Muscle layer of duodenum (tissue), 2 donors: Measurements from ENCODE around the gene BAG3.
"Not testable (repeated sequence)": the region's sequence is repeated elsewhere in the genome, so short reads cannot be mapped to it uniquely, and the experiment has no call there.

Experiments
- H3K27ac ChIP-seq: one replicate; pipeline ENCODE4 v1.7.0; 2013; ENCODE audit warnings: mild to moderate bottlenecking, low read length
- H3K27me3 ChIP-seq: one replicate; pipeline ENCODE4 v1.7.0; 2013; ENCODE audit warnings: low read depth, mild to moderate bottlenecking, control low read depth, low read length
- H3K36me3 ChIP-seq, 2 donors: one replicate each; pipeline ENCODE4 v1.7.0; 2013; ENCODE audit warnings: low read length in 2 of 2, control low read depth in 1 of 2, mild to moderate bottlenecking in 1 of 2; ENCODE audit not compliant: insufficient read depth in 2 of 2, control insufficient read depth in 1 of 2
- H3K4me1 ChIP-seq, 2 donors: one replicate each; pipeline ENCODE4 v1.7.0; 2013; ENCODE audit warnings: low read length in 2 of 2, mild to moderate bottlenecking in 2 of 2, control low read depth in 1 of 2, moderate library complexity in 1 of 2; ENCODE audit not compliant: insufficient read depth in 2 of 2, control insufficient read depth in 1 of 2
- H3K4me3 ChIP-seq, 2 donors: one replicate each; pipeline ENCODE4 v1.7.0; 2013; ENCODE audit warnings: low read length in 2 of 2, low read depth in 1 of 2, mild to moderate bottlenecking in 1 of 2
- H3K9me3 ChIP-seq, 2 donors: one replicate each; pipeline ENCODE4 v1.7.0; 2013; ENCODE audit warnings: low read length in 2 of 2, control low read depth in 1 of 2, mild to moderate bottlenecking in 1 of 2; ENCODE audit not compliant: control insufficient read depth in 1 of 2
- donor health status: healthy.

Gene BAG3

DNA sequence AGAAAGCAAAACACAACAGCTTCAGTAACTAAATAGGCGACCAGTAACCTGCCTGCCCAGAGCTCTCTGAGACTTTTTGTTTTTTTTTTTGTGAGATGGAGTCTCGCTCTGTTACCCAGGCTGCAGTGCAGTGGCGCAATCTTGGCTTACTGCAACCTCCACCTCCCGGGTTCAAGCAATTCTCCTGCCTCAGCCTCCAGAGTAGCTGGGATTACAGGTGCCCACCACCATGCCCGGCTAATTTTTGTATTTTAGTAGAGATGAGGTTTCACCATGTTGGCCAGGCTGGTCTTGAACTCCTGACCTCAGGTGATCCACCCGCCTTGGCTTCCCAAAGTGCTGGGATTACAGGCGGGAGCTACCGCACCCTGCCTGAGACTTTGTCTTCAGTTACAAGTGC, 31.4 kb upstream of the BAG3 start:
- H3K9me3 ChIP-seq, H3K4me3 ChIP-seq, H3K4me1 ChIP-seq, H3K36me3 ChIP-seq, H3K27me3 ChIP-seq, H3K27ac ChIP-seq: not testable (repeated sequence)

GRCh38 chr10:119620241-119621077, 30.7 kb upstream of the BAG3 start:
- H3K36me3 ChIP-seq, result no peaks in the 10 kb centered on the region
- no peak overlapping the region for H3K27ac ChIP-seq
- H3K4me1 ChIP-seq, result peaks cover 0 to 7% of the 10 kb centered on the region in 2 donors
- no peaks in the 10 kb centered on the region for H3K27me3 ChIP-seq
- no peak overlapping the region for H3K4me3 ChIP-seq
- no peaks in the 10 kb centered on the region for H3K9me3 ChIP-seq

- Histone ChIP-seq H3K36me3 (no peaks in the 10 kb centered on the region), H3K27me3 (no peaks in the 10 kb centered on the region), H3K4me1 (peaks cover 0 to 7% of the 10 kb centered on the region in 2 donors)
Observed at GRCh38 chr10:119621078-119621384, 30.1 kb upstream of the BAG3 start.

DNA sequence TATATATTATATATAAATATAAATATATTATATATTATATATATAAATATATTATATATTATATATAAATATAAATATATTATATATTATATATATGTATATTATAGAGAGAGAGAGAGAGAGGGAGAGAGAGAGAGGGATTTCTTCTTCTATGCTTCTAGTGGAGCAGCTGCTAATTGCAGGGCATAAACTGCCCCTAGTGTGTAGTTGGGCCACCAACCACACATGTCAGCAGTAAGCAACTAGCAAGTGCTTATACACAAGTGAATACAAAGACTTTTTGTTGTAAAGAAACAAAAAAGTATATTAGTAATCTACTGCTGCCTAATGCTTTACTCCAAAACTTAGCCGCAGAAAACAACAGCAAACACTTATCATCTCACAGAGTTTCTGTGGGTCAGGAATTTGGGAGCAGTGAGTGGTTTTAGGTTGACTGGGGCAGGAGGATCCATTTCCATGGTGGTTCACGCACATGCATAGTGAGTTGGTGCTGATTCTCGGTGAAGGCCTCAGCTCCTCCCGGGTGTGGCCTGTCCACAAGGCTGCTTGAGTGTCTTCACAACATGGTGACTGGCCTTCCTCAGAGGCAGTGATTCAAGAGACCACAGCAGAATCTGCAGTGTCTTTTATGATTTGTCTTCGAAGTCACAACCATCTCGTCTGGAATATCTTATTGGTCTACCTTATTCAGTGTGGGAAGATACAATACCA, 25.5 kb upstream of the BAG3 start:
- Histone ChIP-seq H3K27ac (no peak overlapping the region), H3K27me3 (no peaks in the 10 kb centered on the region), H3K36me3 (no peaks in the 10 kb centered on the region)

More at GRCh38 chr10:119621078-119621384, 30.1 kb upstream of the BAG3 start:
- Histone ChIP-seq H3K9me3 (no peaks in the 10 kb centered on the region), H3K4me3 (no peak overlapping the region), H3K27ac (no peak overlapping the region)

GRCh38 chr10:119630300-119630699, 20.9 kb upstream of the BAG3 start:
- Histone ChIP-seq H3K4me3 (no peak overlapping the region), H3K27ac (no peak overlapping the region), H3K9me3 (no peaks in the 10 kb centered on the region), H3K27me3 (no peaks in the 10 kb centered on the region), H3K4me1 (no peaks in the 10 kb centered on the region), H3K36me3 (no peaks in the 10 kb centered on the region)

More for the DNA sequence above, 25.5 kb upstream of the BAG3 start:
- H3K9me3 ChIP-seq, result no peaks in the 10 kb centered on the region
- no peaks in the 10 kb centered on the region for H3K4me1 ChIP-seq
- no peak overlapping the region for H3K4me3 ChIP-seq

- no peaks in the 10 kb centered on the region for H3K36me3 ChIP-seq
- H3K4me3 ChIP-seq, result no peak overlapping the region
- H3K4me1 ChIP-seq, result no peaks in the 10 kb centered on the region
- H3K27me3 ChIP-seq, result no peaks in the 10 kb centered on the region
- no peak overlapping the region for H3K27ac ChIP-seq
- H3K9me3 ChIP-seq, result no peaks in the 10 kb centered on the region
Observed at GRCh38 chr10:119633538-119634218, 17.5 kb upstream of the BAG3 start.

- no peaks in the 10 kb centered on the region for H3K27me3 ChIP-seq
- no peaks in the 10 kb centered on the region for H3K4me1 ChIP-seq
- H3K27ac ChIP-seq, result no peak overlapping the region
- no peaks in the 10 kb centered on the region for H3K9me3 ChIP-seq
- no peak overlapping the region for H3K4me3 ChIP-seq
- H3K36me3 ChIP-seq, result no peaks in the 10 kb centered on the region
Observed at GRCh38 chr10:119634219-119634544, 17.0 kb upstream of the BAG3 start.

DNA sequence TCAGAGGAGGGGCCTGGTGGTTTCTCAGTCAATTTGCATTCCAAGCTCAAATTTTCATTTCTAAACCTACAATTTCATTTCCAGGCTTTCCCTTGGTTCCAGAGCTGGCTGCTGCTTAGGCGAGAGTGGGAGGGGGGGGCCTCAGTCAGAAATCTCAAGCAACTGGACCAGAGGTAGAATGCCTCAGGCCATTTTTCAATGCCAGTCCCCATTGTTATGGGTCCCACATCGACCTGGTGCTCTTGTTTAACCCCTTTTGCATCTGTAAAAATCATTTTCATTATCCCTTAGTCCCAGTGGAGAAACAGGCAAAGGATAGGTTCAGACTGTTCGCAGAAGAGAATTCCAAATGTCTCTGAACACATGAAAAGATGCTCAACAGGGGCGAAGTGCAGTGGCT, 13.5 kb upstream of the BAG3 start:
- Histone ChIP-seq H3K27ac (no peak overlapping the region), H3K36me3 (no peaks in the 10 kb centered on the region), H3K27me3 (no peaks in the 10 kb centered on the region), H3K4me3 (no peak overlapping the region), H3K9me3 (no peaks in the 10 kb centered on the region), H3K4me1 (no peaks in the 10 kb centered on the region)

DNA sequence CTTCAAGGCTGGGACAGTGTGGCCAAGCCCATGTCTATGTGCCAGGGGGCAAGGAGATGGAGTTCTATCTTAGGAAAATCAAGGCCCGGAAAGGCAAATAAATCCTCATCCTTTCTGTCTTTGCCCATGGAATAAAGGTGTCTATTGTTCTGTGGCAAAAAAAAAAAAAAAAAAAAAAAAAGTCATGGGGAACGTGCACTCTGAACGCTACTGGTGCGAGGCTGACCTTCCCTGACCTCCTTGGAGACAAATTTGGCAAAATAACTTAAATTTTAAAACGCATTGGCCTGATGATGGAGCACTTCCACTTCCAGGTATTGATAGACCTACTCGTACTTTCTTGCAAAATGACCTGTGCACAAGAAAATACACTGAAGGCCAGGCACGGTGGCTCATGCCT, 12.2 kb upstream of the BAG3 start:
- no peak overlapping the region for H3K4me3 ChIP-seq
- H3K9me3 ChIP-seq, result no peaks in the 10 kb centered on the region
- H3K27me3 ChIP-seq, result no peaks in the 10 kb centered on the region
- H3K4me1 ChIP-seq, result no peaks in the 10 kb centered on the region
- no peaks in the 10 kb centered on the region for H3K36me3 ChIP-seq
- no peak overlapping the region for H3K27ac ChIP-seq

- Histone ChIP-seq H3K36me3 (no peaks in the 10 kb centered on the region), H3K4me1 (no peaks in the 10 kb centered on the region), H3K9me3 (no peaks in the 10 kb centered on the region), H3K4me3 (no peak overlapping the region), H3K27ac (no peak overlapping the region), H3K27me3 (no peaks in the 10 kb centered on the region)
Observed at GRCh38 chr10:119640384-119640783, 10.8 kb upstream of the BAG3 start.

DNA sequence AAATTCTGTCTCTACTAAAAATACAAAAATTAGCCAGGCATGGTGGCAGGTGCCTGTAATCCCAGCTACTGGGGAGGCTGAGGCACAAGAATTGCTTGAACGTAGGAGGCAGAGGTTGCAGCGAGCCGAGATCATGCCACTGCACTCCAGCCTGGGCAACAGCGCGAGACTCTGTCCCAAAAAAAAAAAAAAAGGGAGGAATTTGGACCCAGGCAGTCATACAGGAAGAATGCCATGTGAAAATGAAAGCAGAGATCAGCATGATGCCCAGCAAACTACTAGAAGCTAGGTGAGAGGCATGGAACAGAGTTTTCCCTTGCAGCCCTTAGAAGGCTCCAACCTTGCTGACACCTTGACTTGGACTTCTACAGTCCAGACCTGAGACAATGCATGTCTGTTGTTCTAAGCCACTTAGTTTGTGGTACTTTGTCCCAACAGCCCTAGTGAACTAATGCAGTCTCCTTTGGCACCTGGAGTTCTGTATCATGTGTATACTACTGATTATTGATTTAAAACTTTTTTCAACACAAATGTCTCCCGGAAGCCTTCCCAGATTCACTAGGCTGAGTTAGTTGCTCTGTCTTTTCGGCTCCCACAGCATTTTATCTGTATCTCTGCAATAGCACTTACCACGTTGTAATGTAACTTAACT, 10.2 kb upstream of the BAG3 start:
- H3K9me3 ChIP-seq, result no peaks in the 10 kb centered on the region
- H3K4me3 ChIP-seq, result no peak overlapping the region
- no peaks in the 10 kb centered on the region for H3K36me3 ChIP-seq
- H3K27ac ChIP-seq, result no peak overlapping the region
- no peaks in the 10 kb centered on the region for H3K4me1 ChIP-seq
- no peaks in the 10 kb centered on the region for H3K27me3 ChIP-seq
